GM19351 (cell line): ENCODE measurements around the gene SLIT3.

ENCODE experiments used
- ATAC-seq: cut with Tn5 transposase; IDR thresholded peaks from one replicate; pipeline ENCODE4 v1.9.1; 2021; ENCODE audit warnings: mild to moderate bottlenecking, moderate library complexity; ENCODE audit not compliant: unreplicated experiment

The SLIT3 gene

DNA sequence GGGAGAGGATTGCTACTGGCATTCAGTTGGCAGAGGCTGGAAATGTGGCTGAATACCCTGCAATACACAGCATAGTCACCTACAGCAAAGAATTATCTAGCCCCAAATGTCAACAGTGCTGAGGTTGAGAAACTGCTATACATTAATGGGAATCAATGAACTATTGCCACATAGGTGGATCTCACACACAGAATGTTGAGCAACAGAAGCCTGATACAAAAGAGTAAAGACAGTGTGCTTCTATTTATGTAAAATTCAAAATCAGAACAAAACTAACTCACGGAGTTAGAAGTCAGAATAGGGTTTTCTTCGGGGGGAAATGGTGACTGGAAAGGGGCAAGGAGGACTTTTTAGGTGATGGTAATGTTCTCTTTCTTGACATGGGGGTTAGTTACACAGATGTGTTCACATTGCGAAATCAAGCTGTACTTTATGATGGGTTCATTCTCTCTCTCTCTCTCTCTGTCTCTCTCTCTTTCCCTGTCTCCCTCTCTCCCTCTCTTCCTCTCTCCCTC lies 676.0 kb downstream of the SLIT3 start:
- no peak for ATAC-seq

DNA sequence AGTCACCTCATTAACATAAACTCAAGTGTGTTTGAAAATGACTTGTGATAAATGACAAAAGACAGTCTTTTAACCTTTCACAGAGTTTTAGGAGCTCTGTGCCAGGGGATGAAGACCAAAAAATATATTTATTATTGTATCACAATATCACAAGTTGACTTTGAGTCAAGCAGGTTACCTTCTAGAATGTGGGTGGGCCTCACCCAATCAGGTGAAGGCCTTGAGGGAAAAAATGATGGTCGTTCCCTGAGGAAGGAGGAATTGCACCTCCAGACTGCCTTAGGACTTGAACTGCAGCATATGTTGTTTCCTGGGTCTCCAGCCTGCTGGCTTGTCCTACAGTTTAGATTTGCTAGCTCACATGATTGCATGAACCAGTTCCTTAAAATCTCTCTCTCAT lies 680.1 kb downstream of the SLIT3 start:
- no peak for ATAC-seq

DNA sequence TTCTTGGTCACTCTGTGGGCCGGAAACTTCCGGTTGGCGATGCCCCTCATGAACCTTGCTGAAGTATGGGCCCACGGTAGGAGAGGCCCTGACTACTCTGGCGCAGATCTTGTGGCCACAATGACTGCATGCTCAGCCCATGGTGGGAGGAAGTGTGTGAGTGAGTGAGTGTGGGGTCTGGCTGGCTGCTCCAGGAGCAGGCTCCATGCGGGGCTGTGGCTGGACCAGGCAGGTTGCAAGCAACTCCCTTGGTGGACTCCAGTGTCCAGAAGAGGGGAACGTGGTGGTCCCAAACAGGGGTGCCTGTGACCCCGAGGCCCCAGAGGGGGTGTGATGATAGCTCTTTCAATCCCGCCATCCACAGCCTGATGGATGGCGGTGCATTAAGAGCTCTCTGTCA lies 686.3 kb downstream of the SLIT3 start:
- no peak for ATAC-seq

DNA sequence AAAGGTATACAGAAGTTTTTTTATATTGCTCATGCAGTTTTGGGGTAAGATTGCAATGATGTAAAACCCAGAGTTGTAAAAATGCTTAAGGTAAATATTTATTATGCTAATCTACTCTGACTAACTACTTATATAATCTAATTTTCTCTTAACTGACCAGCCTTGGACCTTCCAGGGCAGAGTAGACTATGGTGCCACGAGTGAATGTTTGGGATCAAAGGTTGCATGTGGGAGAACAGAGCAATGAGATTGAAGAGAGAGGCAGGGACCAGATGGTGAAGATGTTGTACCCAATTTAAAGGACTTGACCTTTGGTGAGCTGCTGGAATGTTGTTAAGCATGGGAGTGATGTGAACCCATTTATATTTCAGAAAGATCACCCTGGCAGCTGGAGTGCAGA lies 686.9 kb downstream of the SLIT3 start:
- no peak for ATAC-seq

DNA sequence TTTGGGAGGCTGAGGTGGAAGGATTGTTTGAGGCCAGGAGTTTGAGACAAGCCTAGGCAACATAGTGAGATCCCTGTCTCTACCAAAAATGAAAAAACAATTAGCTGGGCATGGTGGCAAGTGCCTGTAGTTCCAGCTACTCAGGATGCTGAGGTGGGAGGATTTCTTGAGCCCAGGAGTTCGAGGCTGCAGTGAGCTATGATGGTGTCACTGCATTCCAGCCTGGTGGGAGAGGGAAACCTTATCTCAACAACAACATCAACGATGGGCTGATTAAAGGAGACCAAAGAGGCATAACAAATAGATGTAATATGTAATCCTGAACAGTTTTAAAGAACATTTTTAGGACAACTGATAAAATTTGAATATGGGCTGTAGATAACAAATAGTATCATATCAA lies 687.5 kb downstream of the SLIT3 start:
- ATAC-seq: no peak

DNA sequence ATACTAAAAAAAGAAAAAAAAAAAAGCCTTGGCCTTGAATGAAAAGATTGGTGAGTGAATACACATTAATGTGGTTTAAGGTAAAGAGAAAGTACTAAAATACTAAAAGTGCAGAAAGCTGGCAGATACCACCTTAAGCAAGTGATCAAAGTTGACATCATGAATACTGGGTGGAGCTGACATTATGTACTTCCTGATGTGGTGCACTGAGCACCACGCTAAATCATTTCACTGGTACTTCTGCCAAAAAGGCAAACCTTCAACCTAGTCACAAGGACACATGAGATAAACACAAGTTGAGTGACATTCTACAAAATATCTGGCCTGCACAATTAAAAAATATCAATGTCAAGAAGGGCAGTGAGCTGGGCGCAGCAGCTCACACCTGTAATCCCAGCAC lies 687.9 kb downstream of the SLIT3 start:
- ATAC-seq: no peak

DNA sequence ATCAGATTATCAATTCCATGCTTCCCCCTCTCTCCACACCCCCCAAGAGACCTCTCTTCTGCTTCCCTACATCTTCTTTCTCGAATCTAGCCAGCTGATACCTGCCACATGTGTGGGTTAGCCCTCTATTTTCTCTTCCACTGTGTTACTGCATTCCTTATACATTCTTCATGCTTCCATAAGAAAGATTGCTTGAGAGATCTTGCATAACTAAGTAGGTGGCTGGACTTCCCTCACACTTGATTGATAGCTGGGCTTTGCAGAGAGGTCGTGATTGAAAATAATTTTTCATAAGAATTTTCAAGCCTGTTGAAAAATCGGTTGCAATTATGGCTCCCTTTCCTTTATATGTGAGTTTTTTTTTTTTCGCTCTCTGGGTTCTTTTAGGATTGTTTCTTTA lies 688.8 kb downstream of the SLIT3 start:
- no peak for ATAC-seq
